ENCODE data around the gene KRTAP23-1.

The KRTAP23-1 gene

GRCh38 chr21:30332681-30333080, 15.7 kb downstream of the KRTAP23-1 start:
- TF ChIP-seq SPI1 (IDR thresholded peaks at IDR 0.05; ENCODE audit: borderline replicate concordance, low read depth), result no peak
- no peak for TF ChIP-seq CTCF (IDR thresholded peaks at IDR 0.05; ENCODE audit: insufficient read depth, low read length)
- no peak for TF ChIP-seq GABPA (IDR thresholded peaks at IDR 0.05; ENCODE audit: low read depth)
- TF ChIP-seq REST (IDR thresholded peaks at IDR 0.05; ENCODE audit: insufficient replicate concordance, low read depth), result no peak
- TF ChIP-seq POLR2AphosphoS5 (IDR thresholded peaks at IDR 0.05; ENCODE audit: low read depth), result no peak
- H3K27ac ChIP-seq (replicated peaks), result no peak overlapping the region
- H3K4me3 ChIP-seq (replicated peaks; ENCODE audit: insufficient read depth, low read length), result no peak overlapping the region
- no peaks in the 10 kb centered on the region for H3K27me3 ChIP-seq (ENCODE audit: insufficient read depth, poor library complexity, severe bottlenecking)
- DNase-seq (ENCODE audit: low read depth in 1 of 2, low spot score in 1 of 2), result no peak

- no peak overlapping the region for H3K4me3 ChIP-seq (replicated peaks; ENCODE audit: insufficient read depth, low read length)
- no peak for DNase-seq (ENCODE audit: low read depth in 1 of 2, low spot score in 1 of 2)
- no peak for TF ChIP-seq GABPA (IDR thresholded peaks at IDR 0.05; ENCODE audit: low read depth)
- TF ChIP-seq REST (IDR thresholded peaks at IDR 0.05; ENCODE audit: insufficient replicate concordance, low read depth), result no peak
- TF ChIP-seq POLR2AphosphoS5 (IDR thresholded peaks at IDR 0.05; ENCODE audit: low read depth), result no peak
- TF ChIP-seq CTCF (IDR thresholded peaks at IDR 0.05; ENCODE audit: insufficient read depth, low read length), result no peak
- TF ChIP-seq SPI1 (IDR thresholded peaks at IDR 0.05; ENCODE audit: borderline replicate concordance, low read depth), result no peak
- H3K27me3 ChIP-seq (ENCODE audit: insufficient read depth, poor library complexity, severe bottlenecking), result no peaks in the 10 kb centered on the region
- H3K27ac ChIP-seq (replicated peaks), result no peak overlapping the region
Observed at GRCh38 chr21:30329203-30329875, 19.1 kb downstream of the KRTAP23-1 start.

- TF ChIP-seq CTCF (IDR thresholded peaks at IDR 0.05; ENCODE audit: insufficient read depth, low read length), result no peak
- TF ChIP-seq POLR2AphosphoS5 (IDR thresholded peaks at IDR 0.05; ENCODE audit: low read depth), result no peak
- no peak for TF ChIP-seq REST (IDR thresholded peaks at IDR 0.05; ENCODE audit: insufficient replicate concordance, low read depth)
- TF ChIP-seq GABPA (IDR thresholded peaks at IDR 0.05; ENCODE audit: low read depth), result no peak
- TF ChIP-seq SPI1 (IDR thresholded peaks at IDR 0.05; ENCODE audit: borderline replicate concordance, low read depth), result no peak
- Histone ChIP-seq H3K27ac (replicated peaks) (no peak overlapping the region), H3K4me3 (replicated peaks; ENCODE audit: insufficient read depth, low read length) (no peak overlapping the region), H3K27me3 (ENCODE audit: insufficient read depth, poor library complexity, severe bottlenecking) (no peaks in the 10 kb centered on the region)
- DNase-seq (ENCODE audit: low read depth in 1 of 2, low spot score in 1 of 2), result no peak
Observed at GRCh38 chr21:30326390-30326789, 22.0 kb downstream of the KRTAP23-1 start.

All from HL-60 (cell line).